Keratinocyte (primary cell): ENCODE results near the gene CD300H.

Experiments
- CTCF ChIP-seq, 3 experiments: IDR thresholded peaks in 1 of 3; conservative IDR thresholded peaks in 1 of 3; optimal IDR thresholded peaks in 1 of 3; 2 replicates in 2 of 3; 3 replicates in 1 of 3; pipeline versions ENCODE3 to v1.5.1; 2011; ENCODE audit warnings: low read length in 3 of 3, mild to moderate bottlenecking in 3 of 3, moderate library complexity in 2 of 3, control low read depth in 1 of 3, inconsistent platforms in 1 of 3; ENCODE audit not compliant: insufficient read depth in 2 of 3; ENCODE audit errors: extremely low read depth in 1 of 3
- EZH2 ChIP-seq: IDR thresholded peaks from one replicate; pipeline ENCODE4 v1.6.1; 2012; ENCODE audit warnings: inconsistent platforms, mild to moderate bottlenecking, low read length, moderate library complexity

- TF ChIP-seq CTCF (optimal IDR thresholded peaks at IDR 0.05 in 1 of 3, IDR thresholded peaks at IDR 0.05 in 1 of 3, conservative IDR thresholded peaks at IDR 0.05 in 1 of 3; ENCODE audit: extremely low read depth in 1 of 3, insufficient read depth in 2 of 3, low read length in 3 of 3) (no peak), EZH2 (no peak)
Measured at GRCh38 chr17:74529243-74529642, 38.1 kb downstream of the CD300H start.
